GM19099 (cell line): Measurements from ENCODE around the gene OR13H1.

Source experiments
- POLR2A ChIP-seq: IDR thresholded peaks from 3 replicates; pipeline ENCODE4 v1.6.1; 2011; ENCODE audit warnings: low read depth; ENCODE audit not compliant: insufficient read length; ENCODE audit errors: extremely low read depth

OR13H1 gene

GRCh38 chrX:131543774-131544173, at the start of gene OR13H1:
OR13H1 (plus strand) TSS chrX:131544074; CDS start chrX:131544074, 0 bp downstream.
- TF ChIP-seq POLR2A = no peak

- no peak for TF ChIP-seq POLR2A
Observed at GRCh38 chrX:131513159-131513914, 30.5 kb upstream of the OR13H1 start.

- no peak for TF ChIP-seq POLR2A
Observed at GRCh38 chrX:131521824-131522223, 22.1 kb upstream of the OR13H1 start.

- no peak for TF ChIP-seq POLR2A
Observed at GRCh38 chrX:131544218-131544617, 344 bp downstream of the OR13H1 start.

- no peak for TF ChIP-seq POLR2A
Observed at GRCh38 chrX:131549011-131549410, 5.1 kb downstream of the OR13H1 start.

GRCh38 chrX:131558562-131558961, 14.7 kb downstream of the OR13H1 start:
- TF ChIP-seq POLR2A = no peak

- TF ChIP-seq POLR2A = no peak
Observed at GRCh38 chrX:131564553-131565229, 20.8 kb downstream of the OR13H1 start.

- no peak for TF ChIP-seq POLR2A
Observed at GRCh38 chrX:131565909-131566308, 22.0 kb downstream of the OR13H1 start.

GRCh38 chrX:131571348-131571747, 27.5 kb downstream of the OR13H1 start:
- no peak for TF ChIP-seq POLR2A

- no peak for TF ChIP-seq POLR2A
Observed at GRCh38 chrX:131572372-131573014, 28.6 kb downstream of the OR13H1 start.

- TF ChIP-seq POLR2A = no peak
Observed at GRCh38 chrX:131577413-131577812, 33.5 kb downstream of the OR13H1 start.

GRCh38 chrX:131577999-131578734, 34.3 kb downstream of the OR13H1 start:
- TF ChIP-seq POLR2A = no peak

- TF ChIP-seq POLR2A = no peak
Observed at GRCh38 chrX:131588995-131589394, 45.1 kb downstream of the OR13H1 start.
